MM.1S (cell line): ENCODE data around the gene MFSD6.

Experiments used
- DNase-seq: peaks from one replicate; pipeline ENCODE4 v3.0.0-alpha.2; 2015
- H2AFZ ChIP-seq: fragments of 300-600 bp; sonication (generic); 2 replicates; pipeline ENCODE4 v1.6.0; 2016; ENCODE audit warnings: antibody characterized with exemption, low read length
- H3F3A ChIP-seq: fragments of 300-600 bp; sonication (generic); 2 replicates; pipeline ENCODE4 v1.6.1; 2016; ENCODE audit warnings: mild to moderate bottlenecking, antibody characterized with exemption, low read length, moderate library complexity, mixed read lengths; ENCODE audit not compliant: insufficient read depth
- H3K27ac ChIP-seq: fragments of 300-600 bp; sonication (generic); 2 replicates; pipeline ENCODE4 v1.5.1; 2016; ENCODE audit warnings: mild to moderate bottlenecking, low read length
- H3K27me3 ChIP-seq: fragments of 300-600 bp; sonication (generic); replicated peaks from 2 replicates; pipeline ENCODE4 v1.6.0; 2016; ENCODE audit warnings: low read length; ENCODE audit not compliant: insufficient read depth
- H3K36me3 ChIP-seq: fragments of 300-600 bp; sonication (generic); replicated peaks from 2 replicates; pipeline ENCODE4 v1.6.1; 2016; ENCODE audit warnings: mild to moderate bottlenecking, low read length, mixed read lengths; ENCODE audit not compliant: insufficient read depth
- H3K4me1 ChIP-seq: fragments of 300-600 bp; sonication (generic); 2 replicates; pipeline ENCODE4 v1.6.1; 2016; ENCODE audit warnings: low read length, mixed read lengths
- H3K4me2 ChIP-seq: fragments of 300-600 bp; sonication (generic); 2 replicates; pipeline ENCODE4 v1.6.0; 2016; ENCODE audit warnings: low read depth, low read length
- H3K4me3 ChIP-seq: fragments of 300-600 bp; sonication (generic); 2 replicates; pipeline ENCODE4 v1.5.1; 2016; ENCODE audit warnings: low read length, mixed read lengths
- H3K79me2 ChIP-seq: fragments of 300-600 bp; sonication (generic); 2 replicates; pipeline ENCODE4 v1.6.1; 2016; ENCODE audit warnings: mixed run types, low read length, mixed read lengths
- H3K9ac ChIP-seq: fragments of 300-600 bp; sonication (generic); 2 replicates; pipeline ENCODE4 v1.6.1; 2016; ENCODE audit warnings: low read length, mixed read lengths
- H3K9me2 ChIP-seq: fragments of 300-600 bp; sonication (generic); replicated peaks from 2 replicates; pipeline ENCODE4 v1.6.1; 2016; ENCODE audit warnings: mild to moderate bottlenecking, low read length, mixed read lengths; ENCODE audit not compliant: insufficient read depth
- H3K9me3 ChIP-seq: fragments of 300-600 bp; sonication (generic); replicated peaks from 2 replicates; pipeline ENCODE4 v1.6.1; 2016; ENCODE audit warnings: mild to moderate bottlenecking, low read length, mixed read lengths; ENCODE audit not compliant: insufficient read depth
- H4K20me1 ChIP-seq: fragments of 300-600 bp; sonication (generic); 2 replicates; pipeline ENCODE4 v1.6.1; 2016; ENCODE audit warnings: mild to moderate bottlenecking, low read length, moderate library complexity, mixed read lengths; ENCODE audit not compliant: insufficient read depth
- EZH2 ChIP-seq: fragments of 300-600 bp; sonication (generic); optimal IDR thresholded peaks from 2 replicates; pipeline ENCODE3; 2017; ENCODE audit warnings: low read depth, mild to moderate bottlenecking, antibody characterized with exemption, low read length, mixed read lengths
- EZH2phosphoT487 ChIP-seq: fragments of 300-600 bp; sonication (generic); IDR thresholded peaks from 2 replicates; pipeline ENCODE4 v1.6.1; 2018; ENCODE audit warnings: antibody characterized with exemption, low read length
- TF ChIP-seq, protein P1 (sequence below): fragments of 300-600 bp; sonication (generic); IDR thresholded peaks from 2 replicates; pipeline ENCODE4 v1.5.1; 2016; ENCODE audit warnings: antibody characterized with exemption, low read length, mixed read lengths

Gene MFSD6

GRCh38 chr2:190449925-190450324, 41.8 kb downstream of the MFSD6 start:
- no peaks in the 10 kb centered on the region for H3F3A ChIP-seq
- H3K79me2 ChIP-seq, result peaks cover 21% of the 10 kb centered on the region
- no peak overlapping the region for H3K27ac ChIP-seq
- H3K36me3 ChIP-seq, result no peaks in the 10 kb centered on the region
- H4K20me1 ChIP-seq, result no peaks in the 10 kb centered on the region
- H3K4me1 ChIP-seq, result no peaks in the 10 kb centered on the region
- no peaks in the 10 kb centered on the region for H3K27me3 ChIP-seq
- H2AFZ ChIP-seq, result no peak overlapping the region
- H3K4me3 ChIP-seq, result no peak overlapping the region
- TF ChIP-seq, protein P1, sequence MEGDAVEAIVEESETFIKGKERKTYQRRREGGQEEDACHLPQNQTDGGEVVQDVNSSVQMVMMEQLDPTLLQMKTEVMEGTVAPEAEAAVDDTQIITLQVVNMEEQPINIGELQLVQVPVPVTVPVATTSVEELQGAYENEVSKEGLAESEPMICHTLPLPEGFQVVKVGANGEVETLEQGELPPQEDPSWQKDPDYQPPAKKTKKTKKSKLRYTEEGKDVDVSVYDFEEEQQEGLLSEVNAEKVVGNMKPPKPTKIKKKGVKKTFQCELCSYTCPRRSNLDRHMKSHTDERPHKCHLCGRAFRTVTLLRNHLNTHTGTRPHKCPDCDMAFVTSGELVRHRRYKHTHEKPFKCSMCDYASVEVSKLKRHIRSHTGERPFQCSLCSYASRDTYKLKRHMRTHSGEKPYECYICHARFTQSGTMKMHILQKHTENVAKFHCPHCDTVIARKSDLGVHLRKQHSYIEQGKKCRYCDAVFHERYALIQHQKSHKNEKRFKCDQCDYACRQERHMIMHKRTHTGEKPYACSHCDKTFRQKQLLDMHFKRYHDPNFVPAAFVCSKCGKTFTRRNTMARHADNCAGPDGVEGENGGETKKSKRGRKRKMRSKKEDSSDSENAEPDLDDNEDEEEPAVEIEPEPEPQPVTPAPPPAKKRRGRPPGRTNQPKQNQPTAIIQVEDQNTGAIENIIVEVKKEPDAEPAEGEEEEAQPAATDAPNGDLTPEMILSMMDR, result no peak
- TF ChIP-seq EZH2 (no peak), EZH2phosphoT487 (no peak)
- no peaks in the 10 kb centered on the region for H3K9me3 ChIP-seq
- no peak for DNase-seq
- H3K4me2 ChIP-seq, result no peak overlapping the region
- no peaks in the 10 kb centered on the region for H3K9me2 ChIP-seq
- H3K9ac ChIP-seq, result no peak overlapping the region

GRCh38 chr2:190450363-190450762, 42.2 kb downstream of the MFSD6 start:
- no peak overlapping the region for H3K4me2 ChIP-seq
- no peaks in the 10 kb centered on the region for H3K9me3 ChIP-seq
- H4K20me1 ChIP-seq, result no peaks in the 10 kb centered on the region
- H3K9ac ChIP-seq, result no peak overlapping the region
- no peaks in the 10 kb centered on the region for H3K36me3 ChIP-seq
- TF ChIP-seq EZH2phosphoT487 (no peak), EZH2 (no peak)
- TF ChIP-seq, protein P1, result no peak
- H2AFZ ChIP-seq, result no peak overlapping the region
- H3K27me3 ChIP-seq, result no peaks in the 10 kb centered on the region
- H3F3A ChIP-seq, result no peaks in the 10 kb centered on the region
- H3K79me2 ChIP-seq, result peaks cover 21% of the 10 kb centered on the region
- H3K27ac ChIP-seq, result no peak overlapping the region
- no peaks in the 10 kb centered on the region for H3K4me1 ChIP-seq
- no peak for DNase-seq
- no peaks in the 10 kb centered on the region for H3K9me2 ChIP-seq
- no peak overlapping the region for H3K4me3 ChIP-seq

- Histone ChIP-seq H3F3A (no peaks in the 10 kb centered on the region), H3K79me2 (peaks cover 13% of the 10 kb centered on the region), H2AFZ (no peak overlapping the region)
These were observed 43.5 kb downstream of the MFSD6 start for GRCh38 chr2:190451561-190452176.

More at GRCh38 chr2:190451561-190452176, 43.5 kb downstream of the MFSD6 start:
- Histone ChIP-seq H3K9ac (no peak overlapping the region), H3K9me2 (no peaks in the 10 kb centered on the region), H3K4me2 (no peak overlapping the region), H3K27me3 (no peaks in the 10 kb centered on the region), H3K9me3 (no peaks in the 10 kb centered on the region), H4K20me1 (no peaks in the 10 kb centered on the region), H3K4me1 (no peaks in the 10 kb centered on the region), H3K36me3 (no peaks in the 10 kb centered on the region), H3K4me3 (no peak overlapping the region), H3K27ac (no peak overlapping the region)
- DNase-seq, result no peak
- TF ChIP-seq EZH2phosphoT487, result no peak
- TF ChIP-seq, protein P1, result no peak
- no peak for TF ChIP-seq EZH2
